ENCODE results near the gene PTPN21.

DNA sequence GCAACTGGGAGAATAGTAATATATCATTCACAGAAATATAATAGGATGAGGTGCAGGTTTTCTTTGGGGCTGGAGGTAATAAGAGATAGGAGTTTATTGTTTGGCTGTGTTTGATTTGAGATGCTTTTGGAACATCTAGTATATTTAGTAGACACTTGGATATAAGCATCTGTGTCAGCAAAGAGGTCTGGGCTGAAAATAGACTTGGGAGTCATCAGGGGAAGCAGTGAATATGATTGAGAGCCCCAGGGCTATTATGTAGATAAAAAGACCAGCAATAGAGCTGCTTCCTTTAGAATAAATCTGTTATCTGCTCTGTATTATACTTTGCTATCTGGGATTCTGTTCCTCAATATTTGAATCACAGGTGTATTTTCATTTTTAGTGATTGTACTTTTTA lies 132.8 kb downstream of the PTPN21 start:
- TF ChIP-seq POLR2A (IDR thresholded peaks at IDR 0.05; ENCODE audit: low read depth, low read length), result no peak
- TF ChIP-seq, protein P1, sequence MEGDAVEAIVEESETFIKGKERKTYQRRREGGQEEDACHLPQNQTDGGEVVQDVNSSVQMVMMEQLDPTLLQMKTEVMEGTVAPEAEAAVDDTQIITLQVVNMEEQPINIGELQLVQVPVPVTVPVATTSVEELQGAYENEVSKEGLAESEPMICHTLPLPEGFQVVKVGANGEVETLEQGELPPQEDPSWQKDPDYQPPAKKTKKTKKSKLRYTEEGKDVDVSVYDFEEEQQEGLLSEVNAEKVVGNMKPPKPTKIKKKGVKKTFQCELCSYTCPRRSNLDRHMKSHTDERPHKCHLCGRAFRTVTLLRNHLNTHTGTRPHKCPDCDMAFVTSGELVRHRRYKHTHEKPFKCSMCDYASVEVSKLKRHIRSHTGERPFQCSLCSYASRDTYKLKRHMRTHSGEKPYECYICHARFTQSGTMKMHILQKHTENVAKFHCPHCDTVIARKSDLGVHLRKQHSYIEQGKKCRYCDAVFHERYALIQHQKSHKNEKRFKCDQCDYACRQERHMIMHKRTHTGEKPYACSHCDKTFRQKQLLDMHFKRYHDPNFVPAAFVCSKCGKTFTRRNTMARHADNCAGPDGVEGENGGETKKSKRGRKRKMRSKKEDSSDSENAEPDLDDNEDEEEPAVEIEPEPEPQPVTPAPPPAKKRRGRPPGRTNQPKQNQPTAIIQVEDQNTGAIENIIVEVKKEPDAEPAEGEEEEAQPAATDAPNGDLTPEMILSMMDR (IDR thresholded peaks at IDR 0.05; ENCODE audit: extremely low read depth in 1 of 2, insufficient read depth in 1 of 2, low read depth in 1 of 2, low read length in 2 of 2), result no peak
- no peak for TF ChIP-seq POLR2AphosphoS5 (IDR thresholded peaks at IDR 0.05; ENCODE audit: insufficient read depth, low read depth, low read length)
- TF ChIP-seq MYC (IDR thresholded peaks at IDR 0.05; ENCODE audit: low read depth, low read length), result no peak
- TF ChIP-seq, protein P2, sequence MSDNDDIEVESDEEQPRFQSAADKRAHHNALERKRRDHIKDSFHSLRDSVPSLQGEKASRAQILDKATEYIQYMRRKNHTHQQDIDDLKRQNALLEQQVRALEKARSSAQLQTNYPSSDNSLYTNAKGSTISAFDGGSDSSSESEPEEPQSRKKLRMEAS (IDR thresholded peaks at IDR 0.05; ENCODE audit: insufficient read depth, insufficient read length), result no peak
- no peak for TF ChIP-seq JUN (IDR thresholded peaks at IDR 0.05; ENCODE audit: borderline replicate concordance, insufficient read depth, insufficient read length, low read depth)
- no peak for TF ChIP-seq FOS (IDR thresholded peaks at IDR 0.05; ENCODE audit: borderline replicate concordance, insufficient read depth, low read length)
- TF ChIP-seq EZH2 (IDR thresholded peaks at IDR 0.05; ENCODE audit: borderline replicate concordance, low read depth, low read length, severe bottlenecking), result no peak

All from endothelial cell of umbilical vein (primary cell).